GM21786 (cell line): ENCODE measurements around the gene LRP4.

Experiments
- ATAC-seq: cut with Tn5 transposase; IDR thresholded peaks from one replicate; pipeline ENCODE4 v1.9.1; 2021; ENCODE audit not compliant: unreplicated experiment

The LRP4 gene

GRCh38 chr11:46896719-46897406 is 21.5 kb downstream of the LRP4 start:
- no peak for ATAC-seq

GRCh38 chr11:46895821-46896220 is 22.5 kb downstream of the LRP4 start:
- no peak for ATAC-seq

- ATAC-seq, result no peak
These were observed 23.4 kb downstream of the LRP4 start for GRCh38 chr11:46894961-46895360.

- no peak for ATAC-seq
These were observed 23.8 kb downstream of the LRP4 start for GRCh38 chr11:46894506-46894905.

- no peak for ATAC-seq
These were observed 25.5 kb downstream of the LRP4 start for GRCh38 chr11:46892838-46893237.

- ATAC-seq, result no peak
These were observed 26.2 kb downstream of the LRP4 start for GRCh38 chr11:46892109-46892508.

- ATAC-seq, result no peak
These were observed 27.7 kb downstream of the LRP4 start for GRCh38 chr11:46890665-46891064.

GRCh38 chr11:46889689-46890475 is 28.5 kb downstream of the LRP4 start:
- ATAC-seq, result no peak

GRCh38 chr11:46889251-46889650 is 29.1 kb downstream of the LRP4 start:
- no peak for ATAC-seq

- ATAC-seq, result no peak
These were observed 29.7 kb downstream of the LRP4 start for GRCh38 chr11:46888636-46889035.

GRCh38 chr11:46886211-46886610 is 32.1 kb downstream of the LRP4 start:
- ATAC-seq, result no peak

- no peak for ATAC-seq
These were observed 39.2 kb downstream of the LRP4 start for GRCh38 chr11:46879056-46879585.

- ATAC-seq, result no peak
These were observed 40.8 kb downstream of the LRP4 start for GRCh38 chr11:46877580-46877979.

GRCh38 chr11:46876471-46876870 is 41.9 kb downstream of the LRP4 start:
- no peak for ATAC-seq

- no peak for ATAC-seq
These were observed 43.8 kb downstream of the LRP4 start for GRCh38 chr11:46874586-46874985.

GRCh38 chr11:46868912-46869311 is 49.4 kb downstream of the LRP4 start:
- ATAC-seq, result no peak

GRCh38 chr11:46865340-46865739 is 53.0 kb downstream of the LRP4 start:
- ATAC-seq, result no peak

- no peak for ATAC-seq
These were observed 58.1 kb downstream of the LRP4 start for GRCh38 chr11:46860218-46860617.

GRCh38 chr11:46858920-46859546 is 59.3 kb downstream of the LRP4 start:
- no peak for ATAC-seq

- no peak for ATAC-seq
These were observed 60.7 kb downstream of the LRP4 start for GRCh38 chr11:46857666-46858065.

GRCh38 chr11:46856605-46857343 is 61.6 kb downstream of the LRP4 start:
- ATAC-seq, result no peak
